ENCODE measurements around the gene EIF2B2. TPM values are rescaled to one million over a fixed set of nuclear protein-coding genes. Genes with fewer than 3 reads are reported as not detected.

Gene EIF2B2
- total RNA-seq, 1 donor from 2014 or later = 37.7 TPM

DNA sequence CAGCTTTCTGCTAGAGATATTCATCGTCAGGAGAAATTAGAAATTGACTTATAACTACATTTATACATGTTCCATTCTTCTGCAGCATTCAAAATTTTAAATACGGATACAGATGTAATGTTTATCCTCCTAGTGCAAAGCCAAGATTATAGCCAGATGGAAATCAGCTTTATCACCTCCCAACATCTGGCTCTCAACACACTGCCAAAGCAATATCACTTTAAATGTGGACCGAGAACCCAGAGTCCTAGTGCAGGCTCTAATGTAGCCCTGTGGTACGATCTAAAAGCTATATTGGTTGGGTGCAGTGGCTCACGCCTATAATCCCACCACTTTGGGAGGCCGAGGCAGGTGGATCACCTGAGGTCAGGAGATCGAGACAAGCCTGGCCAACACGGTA, 42.0 kb downstream of the EIF2B2 start:
- peaks cover 10% of the 10 kb centered on the region for H3K79me2 ChIP-seq (ENCODE audit: insufficient read depth, low read length)
- Mint-ChIP-seq H3K9me3 (ENCODE audit: unreplicated experiment) (peaks cover under 1% of the 10 kb centered on the region), H3K4me3 (ENCODE audit: unreplicated experiment) (peak overlapping the region; percentile 23), H3K36me3 (ENCODE audit: low read depth, unreplicated experiment) (no peaks in the 10 kb centered on the region), H3K27ac (ENCODE audit: unreplicated experiment) (no peak overlapping the region), H3K4me1 (ENCODE audit: low read depth, unreplicated experiment) (peaks cover 25% of the 10 kb centered on the region), H3K27me3 (ENCODE audit: low read depth, unreplicated experiment) (no peaks in the 10 kb centered on the region)
- no peaks in the 10 kb centered on the region for H3K27me3 ChIP-seq (ENCODE audit: insufficient read depth, low read length)
- FAIRE-seq (no peak), DNase-seq (ENCODE audit: low read depth) (no peak)
- no peaks in the 10 kb centered on the region for H4K20me1 ChIP-seq (ENCODE audit: insufficient read depth, low read length)
- H3K9ac ChIP-seq (ENCODE audit: low read length) = no peak overlapping the region
- H3K36me3 ChIP-seq (ENCODE audit: insufficient read depth, low read length) = no peaks in the 10 kb centered on the region
- H3K4me1 ChIP-seq (ENCODE audit: insufficient read depth, low read length) = peaks cover 12% of the 10 kb centered on the region
- H3K4me3 ChIP-seq (ENCODE audit: insufficient read depth, low read depth, low read length) = no peak overlapping the region
- no peak overlapping the region for H3K27ac ChIP-seq (ENCODE audit: low read depth, low read length)
- TF ChIP-seq, protein P1, sequence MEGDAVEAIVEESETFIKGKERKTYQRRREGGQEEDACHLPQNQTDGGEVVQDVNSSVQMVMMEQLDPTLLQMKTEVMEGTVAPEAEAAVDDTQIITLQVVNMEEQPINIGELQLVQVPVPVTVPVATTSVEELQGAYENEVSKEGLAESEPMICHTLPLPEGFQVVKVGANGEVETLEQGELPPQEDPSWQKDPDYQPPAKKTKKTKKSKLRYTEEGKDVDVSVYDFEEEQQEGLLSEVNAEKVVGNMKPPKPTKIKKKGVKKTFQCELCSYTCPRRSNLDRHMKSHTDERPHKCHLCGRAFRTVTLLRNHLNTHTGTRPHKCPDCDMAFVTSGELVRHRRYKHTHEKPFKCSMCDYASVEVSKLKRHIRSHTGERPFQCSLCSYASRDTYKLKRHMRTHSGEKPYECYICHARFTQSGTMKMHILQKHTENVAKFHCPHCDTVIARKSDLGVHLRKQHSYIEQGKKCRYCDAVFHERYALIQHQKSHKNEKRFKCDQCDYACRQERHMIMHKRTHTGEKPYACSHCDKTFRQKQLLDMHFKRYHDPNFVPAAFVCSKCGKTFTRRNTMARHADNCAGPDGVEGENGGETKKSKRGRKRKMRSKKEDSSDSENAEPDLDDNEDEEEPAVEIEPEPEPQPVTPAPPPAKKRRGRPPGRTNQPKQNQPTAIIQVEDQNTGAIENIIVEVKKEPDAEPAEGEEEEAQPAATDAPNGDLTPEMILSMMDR (IDR thresholded peaks at IDR 0.05; ENCODE audit: insufficient read depth, low read depth, low read length) = no peak
- H3K4me2 ChIP-seq (ENCODE audit: low read length) = peak overlapping the region; percentile 53
- no peak overlapping the region for H2AFZ ChIP-seq (ENCODE audit: low read depth, low read length)
- H3K9me3 ChIP-seq (ENCODE audit: insufficient read depth, low read depth, low read length) = no peaks in the 10 kb centered on the region

DNA sequence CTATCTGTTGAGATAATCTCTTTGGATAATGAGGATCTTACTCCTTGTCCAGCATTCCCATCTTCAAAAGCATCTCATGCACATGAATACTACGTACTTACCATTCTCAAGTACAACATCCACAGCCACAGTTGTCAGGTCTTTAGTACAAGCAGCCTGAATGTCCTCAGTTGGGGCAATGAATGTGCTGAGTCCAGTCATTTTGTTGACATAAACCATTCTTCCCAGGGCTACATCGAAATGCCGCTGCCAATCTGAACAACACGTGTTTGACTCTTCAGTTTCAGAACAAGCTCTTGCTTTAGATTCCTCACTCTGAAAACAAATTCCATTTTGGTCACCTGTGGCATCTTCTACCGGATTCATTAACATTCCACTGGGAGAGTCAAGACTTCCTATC, 43.6 kb downstream of the EIF2B2 start:
- no peak overlapping the region for H2AFZ ChIP-seq (ENCODE audit: low read depth, low read length)
- no peak for TF ChIP-seq EZH2 (IDR thresholded peaks at IDR 0.05; ENCODE audit: insufficient read depth, low read length)
- TF ChIP-seq, protein P1 (IDR thresholded peaks at IDR 0.05; ENCODE audit: insufficient read depth, low read depth, low read length) = no peak
- peaks cover 20% of the 10 kb centered on the region for H3K4me1 ChIP-seq (ENCODE audit: insufficient read depth, low read length)
- H3K27ac ChIP-seq (ENCODE audit: low read depth, low read length) = no peak overlapping the region
- no peak overlapping the region for H3K9ac ChIP-seq (ENCODE audit: low read length)
- no peak overlapping the region for H3K4me3 ChIP-seq (ENCODE audit: insufficient read depth, low read depth, low read length)
- Mint-ChIP-seq H3K36me3 (ENCODE audit: low read depth, unreplicated experiment) (peaks cover under 1% of the 10 kb centered on the region), H3K4me1 (ENCODE audit: low read depth, unreplicated experiment) (peaks cover 25% of the 10 kb centered on the region), H3K27ac (ENCODE audit: unreplicated experiment) (no peak overlapping the region), H3K27me3 (ENCODE audit: low read depth, unreplicated experiment) (no peaks in the 10 kb centered on the region), H3K4me3 (ENCODE audit: unreplicated experiment) (no peak overlapping the region), H3K9me3 (ENCODE audit: unreplicated experiment) (peaks cover 2% of the 10 kb centered on the region)
- H3K9me3 ChIP-seq (ENCODE audit: insufficient read depth, low read depth, low read length) = no peaks in the 10 kb centered on the region
- H4K20me1 ChIP-seq (ENCODE audit: insufficient read depth, low read length) = no peaks in the 10 kb centered on the region
- FAIRE-seq (no peak), DNase-seq (ENCODE audit: low read depth) (no peak)
- H3K27me3 ChIP-seq (ENCODE audit: insufficient read depth, low read length) = no peaks in the 10 kb centered on the region
- H3K4me2 ChIP-seq (ENCODE audit: low read length) = no peak overlapping the region
- peaks cover 15% of the 10 kb centered on the region for H3K79me2 ChIP-seq (ENCODE audit: insufficient read depth, low read length)
- no peaks in the 10 kb centered on the region for H3K36me3 ChIP-seq (ENCODE audit: insufficient read depth, low read length)

DNA sequence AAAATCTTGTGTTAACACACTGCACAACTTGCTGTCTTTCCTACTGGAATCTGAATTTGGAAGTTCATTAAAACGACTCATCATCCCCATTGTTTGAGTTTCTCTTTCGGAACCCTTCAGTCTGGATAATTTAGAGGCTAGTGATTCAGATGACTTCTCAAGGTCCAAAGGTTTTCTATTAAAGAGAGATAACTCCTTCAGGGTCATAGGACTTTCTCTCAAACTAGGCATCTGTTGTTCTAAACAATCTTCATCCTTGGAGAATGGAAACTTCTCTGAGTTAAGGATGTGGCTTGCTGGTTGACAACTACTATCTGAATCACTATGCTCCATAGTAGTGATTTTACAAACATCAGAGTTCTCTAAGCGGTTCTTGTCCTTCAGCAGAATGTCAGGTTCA, 44.2 kb downstream of the EIF2B2 start:
- peaks cover 15% of the 10 kb centered on the region for H3K4me1 ChIP-seq (ENCODE audit: insufficient read depth, low read length)
- H3K9me3 ChIP-seq (ENCODE audit: insufficient read depth, low read depth, low read length) = no peaks in the 10 kb centered on the region
- H3K4me2 ChIP-seq (ENCODE audit: low read length) = no peak overlapping the region
- H3K36me3 ChIP-seq (ENCODE audit: insufficient read depth, low read length) = no peaks in the 10 kb centered on the region
- H3K79me2 ChIP-seq (ENCODE audit: insufficient read depth, low read length) = peaks cover 15% of the 10 kb centered on the region
- H3K4me1 Mint-ChIP-seq (ENCODE audit: low read depth, unreplicated experiment) = peaks cover 18% of the 10 kb centered on the region
- peaks cover 2% of the 10 kb centered on the region for H3K9me3 Mint-ChIP-seq (ENCODE audit: unreplicated experiment)
- H3K4me3 ChIP-seq (ENCODE audit: insufficient read depth, low read depth, low read length) = no peak overlapping the region
- H3K36me3 Mint-ChIP-seq (ENCODE audit: low read depth, unreplicated experiment) = peaks cover 2% of the 10 kb centered on the region
- TF ChIP-seq, protein P1 (IDR thresholded peaks at IDR 0.05; ENCODE audit: insufficient read depth, low read depth, low read length) = no peak
- TF ChIP-seq EZH2 (IDR thresholded peaks at IDR 0.05; ENCODE audit: insufficient read depth, low read length) = no peak
- H3K4me3 Mint-ChIP-seq (ENCODE audit: unreplicated experiment) = no peak overlapping the region
- no peak for DNase-seq (ENCODE audit: low read depth)
- no peak for FAIRE-seq
- H3K9ac ChIP-seq (ENCODE audit: low read length) = no peak overlapping the region
- no peak overlapping the region for H2AFZ ChIP-seq (ENCODE audit: low read depth, low read length)
- no peak overlapping the region for H3K27ac ChIP-seq (ENCODE audit: low read depth, low read length)
- H3K27ac Mint-ChIP-seq (ENCODE audit: unreplicated experiment) = no peak overlapping the region
- H4K20me1 ChIP-seq (ENCODE audit: insufficient read depth, low read length) = no peaks in the 10 kb centered on the region
- H3K27me3 Mint-ChIP-seq (ENCODE audit: low read depth, unreplicated experiment) = no peaks in the 10 kb centered on the region
- no peaks in the 10 kb centered on the region for H3K27me3 ChIP-seq (ENCODE audit: insufficient read depth, low read length)

Data from astrocyte (in vitro differentiated cells and primary cell).